DND-41 (cell line): ENCODE data around the gene PCMTD2.

Source experiments
- ATAC-seq: fragments of 200-7000 bp; cut with Tn5 transposase; 3 replicates; pipeline ENCODE4 v1.9.1; 2021; ENCODE audit warnings: low read depth; ENCODE audit not compliant: insufficient read depth
- DNase-seq: peaks from one replicate; pipeline ENCODE4 v3.0.0-alpha.2; 2020
- H2AFZ ChIP-seq: 2 replicates; pipeline ENCODE4 v1.6.0; 2012; ENCODE audit warnings: low read depth, low read length
- H3K27ac ChIP-seq: 2 replicates; pipeline ENCODE4 v1.5.1; 2012; ENCODE audit warnings: low read length, inconsistent platforms
- H3K27me3 ChIP-seq: fragments of 200-600 bp; sonication (generic); 2 replicates; pipeline ENCODE4 v1.6.0; 2012; ENCODE audit warnings: low read length, mild to moderate bottlenecking, inconsistent platforms; ENCODE audit not compliant: insufficient read depth, poor library complexity
- H3K36me3 ChIP-seq: 2 replicates; pipeline ENCODE4 v1.5.1; 2012; ENCODE audit warnings: low read length, inconsistent platforms; ENCODE audit not compliant: insufficient read depth
- H3K4me1 ChIP-seq: 2 replicates; pipeline ENCODE4 v1.5.1; 2012; ENCODE audit warnings: mild to moderate bottlenecking, low read length; ENCODE audit not compliant: insufficient read depth
- H3K4me2 ChIP-seq: 2 replicates; pipeline ENCODE4 v1.6.0; 2012; ENCODE audit warnings: mild to moderate bottlenecking, moderate library complexity, low read length, inconsistent platforms; ENCODE audit not compliant: insufficient read depth
- H3K4me3 ChIP-seq, 2 experiments: fragments of 200-600 bp in 1 of 2; shearing (Covaris generic) in 1 of 2; 2 replicates each; pipeline ENCODE4 v1.5.1; 2012 to 2016; ENCODE audit warnings: inconsistent platforms in 2 of 2, low read length in 2 of 2, mild to moderate bottlenecking in 2 of 2, low read depth in 1 of 2, moderate library complexity in 1 of 2
- H3K79me2 ChIP-seq: 2 replicates; pipeline ENCODE4 v1.6.0; 2012; ENCODE audit warnings: low read length, inconsistent platforms; ENCODE audit not compliant: insufficient read depth
- H3K9ac ChIP-seq: 2 replicates; pipeline ENCODE4 v1.6.0; 2012; ENCODE audit warnings: low read depth, mild to moderate bottlenecking, inconsistent platforms, low read length, moderate library complexity
- H3K9me3 ChIP-seq: 2 replicates; pipeline ENCODE4 v1.5.1; 2012; ENCODE audit warnings: low read length, moderate library complexity, mild to moderate bottlenecking, inconsistent platforms; ENCODE audit not compliant: insufficient read depth, severe bottlenecking
- H4K20me1 ChIP-seq: 2 replicates; pipeline ENCODE4 v1.6.0; 2012; ENCODE audit warnings: low read length; ENCODE audit not compliant: insufficient read depth
- EZH2 ChIP-seq: IDR thresholded peaks from 3 replicates; pipeline ENCODE4 v1.6.1; 2012; ENCODE audit warnings: borderline replicate concordance, low read depth, mild to moderate bottlenecking, moderate library complexity, low read length, inconsistent platforms; ENCODE audit not compliant: severe bottlenecking
- TF ChIP-seq, protein P1 (sequence below): IDR thresholded peaks from 2 replicates; pipeline ENCODE4 v1.5.1; 2012; ENCODE audit warnings: borderline replicate concordance, low read length, moderate library complexity, mild to moderate bottlenecking; ENCODE audit not compliant: poor library complexity, severe bottlenecking; ENCODE audit errors: extremely low read depth

The PCMTD2 gene

DNA sequence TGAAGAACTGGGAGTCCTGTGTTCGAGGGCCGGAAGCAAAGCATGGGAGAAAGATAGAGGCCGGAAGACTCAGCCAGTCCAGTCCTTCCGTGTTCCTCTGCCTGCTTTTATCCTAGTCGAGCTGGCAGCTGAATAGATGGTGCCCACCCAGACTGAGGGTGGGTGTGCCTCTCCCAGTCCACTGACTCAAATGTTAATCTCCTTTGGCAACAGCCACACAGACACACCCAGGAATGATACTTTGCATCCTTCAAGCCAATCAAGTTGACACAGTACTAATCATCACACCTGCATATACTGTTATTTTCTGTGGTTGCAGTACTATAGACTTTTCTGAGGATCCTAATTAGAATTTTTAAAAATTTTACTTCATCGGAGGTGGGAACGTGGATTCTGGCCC, 21.3 kb downstream of the PCMTD2 start:
- no peak overlapping the region for H3K9ac ChIP-seq
- H3K4me3 ChIP-seq: no peak overlapping the region
- H3K4me2 ChIP-seq: no peak overlapping the region
- H3K36me3 ChIP-seq: peaks cover 16% of the 10 kb centered on the region; the same call in 1 of the 2 replicates
- H2AFZ ChIP-seq: no peak overlapping the region
- DNase-seq: no peak
- TF ChIP-seq, protein P1, sequence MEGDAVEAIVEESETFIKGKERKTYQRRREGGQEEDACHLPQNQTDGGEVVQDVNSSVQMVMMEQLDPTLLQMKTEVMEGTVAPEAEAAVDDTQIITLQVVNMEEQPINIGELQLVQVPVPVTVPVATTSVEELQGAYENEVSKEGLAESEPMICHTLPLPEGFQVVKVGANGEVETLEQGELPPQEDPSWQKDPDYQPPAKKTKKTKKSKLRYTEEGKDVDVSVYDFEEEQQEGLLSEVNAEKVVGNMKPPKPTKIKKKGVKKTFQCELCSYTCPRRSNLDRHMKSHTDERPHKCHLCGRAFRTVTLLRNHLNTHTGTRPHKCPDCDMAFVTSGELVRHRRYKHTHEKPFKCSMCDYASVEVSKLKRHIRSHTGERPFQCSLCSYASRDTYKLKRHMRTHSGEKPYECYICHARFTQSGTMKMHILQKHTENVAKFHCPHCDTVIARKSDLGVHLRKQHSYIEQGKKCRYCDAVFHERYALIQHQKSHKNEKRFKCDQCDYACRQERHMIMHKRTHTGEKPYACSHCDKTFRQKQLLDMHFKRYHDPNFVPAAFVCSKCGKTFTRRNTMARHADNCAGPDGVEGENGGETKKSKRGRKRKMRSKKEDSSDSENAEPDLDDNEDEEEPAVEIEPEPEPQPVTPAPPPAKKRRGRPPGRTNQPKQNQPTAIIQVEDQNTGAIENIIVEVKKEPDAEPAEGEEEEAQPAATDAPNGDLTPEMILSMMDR: no peak
- TF ChIP-seq EZH2: no peak
- H3K27me3 ChIP-seq: no peaks in the 10 kb centered on the region
- no peaks in the 10 kb centered on the region for H3K79me2 ChIP-seq
- no peak for ATAC-seq
- peaks cover 13% of the 10 kb centered on the region for H4K20me1 ChIP-seq
- no peaks in the 10 kb centered on the region for H3K9me3 ChIP-seq
- H3K27ac ChIP-seq: no peak overlapping the region
- no peaks in the 10 kb centered on the region for H3K4me1 ChIP-seq

DNA sequence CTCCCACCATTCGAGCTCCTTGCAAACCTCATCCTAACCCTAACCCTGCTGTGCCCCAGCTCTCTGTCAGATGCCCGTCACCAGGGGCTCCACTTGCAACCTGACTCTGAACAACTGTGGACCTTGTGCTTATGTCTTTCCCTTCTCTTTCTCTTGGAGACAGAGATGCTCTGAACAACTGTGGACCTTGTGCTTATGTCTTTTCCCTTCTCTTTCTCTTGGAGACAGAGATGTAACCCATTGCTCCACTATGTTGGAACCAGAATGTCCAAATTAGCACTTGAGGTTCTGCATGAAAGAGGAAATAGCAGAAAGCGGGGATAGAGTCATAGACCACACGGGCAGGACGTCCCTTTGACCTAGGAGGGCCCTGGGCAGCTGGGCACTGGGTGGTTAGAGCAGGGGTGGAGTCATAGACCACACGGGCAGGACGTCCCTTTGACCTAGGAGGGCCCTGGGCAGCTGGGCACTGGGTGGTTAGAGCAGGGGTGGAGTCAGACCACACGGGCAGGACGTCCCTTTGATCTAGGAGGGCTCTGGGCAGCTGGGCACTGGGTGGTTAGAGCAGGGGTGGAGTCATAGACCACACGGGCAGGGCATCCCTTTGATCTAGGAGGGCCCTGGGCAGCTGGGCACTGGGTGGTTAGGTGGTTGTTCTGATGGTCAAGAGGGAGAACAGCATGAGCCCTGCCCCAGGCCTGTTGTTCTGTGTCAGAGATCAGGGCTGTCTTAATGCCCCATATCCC, 22.2 kb downstream of the PCMTD2 start:
- H3K9ac ChIP-seq: no peak overlapping the region
- H3K27me3 ChIP-seq: no peaks in the 10 kb centered on the region
- no peak overlapping the region for H3K4me2 ChIP-seq
- TF ChIP-seq EZH2: no peak
- TF ChIP-seq, protein P1: no peak
- H3K79me2 ChIP-seq: no peaks in the 10 kb centered on the region
- H3K4me1 ChIP-seq: no peaks in the 10 kb centered on the region
- no peak for DNase-seq
- no peak overlapping the region for H3K4me3 ChIP-seq
- no peak overlapping the region for H3K27ac ChIP-seq
- no peak overlapping the region for H2AFZ ChIP-seq
- H4K20me1 ChIP-seq: peaks cover 12% of the 10 kb centered on the region; the same call in 1 of the 2 replicates
- peaks cover 16% of the 10 kb centered on the region; the same call in 1 of the 2 replicates for H3K36me3 ChIP-seq
- ATAC-seq: no peak
- H3K9me3 ChIP-seq: no peaks in the 10 kb centered on the region

DNA sequence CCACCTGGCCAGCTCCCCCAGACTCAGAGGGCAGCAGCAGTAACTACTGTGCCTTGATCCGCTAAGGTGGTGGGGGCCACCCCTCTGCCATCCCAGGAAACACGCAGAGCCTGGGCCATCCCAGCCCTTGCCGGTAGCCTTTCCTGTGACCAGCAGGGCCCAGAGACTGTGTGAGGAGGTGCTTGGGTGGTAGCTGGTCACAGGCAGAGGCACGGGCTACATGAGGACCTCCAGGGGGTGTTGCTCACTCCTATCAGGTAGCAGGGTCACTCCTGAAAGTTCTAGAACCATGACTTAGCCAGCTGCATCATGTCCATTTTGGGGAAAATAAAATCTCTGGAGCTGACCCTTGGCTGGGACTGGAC, 22.8 kb downstream of the PCMTD2 start:
- H3K9ac ChIP-seq: no peak overlapping the region
- no peaks in the 10 kb centered on the region for H3K9me3 ChIP-seq
- H3K4me1 ChIP-seq: no peaks in the 10 kb centered on the region
- no peak overlapping the region for H3K4me2 ChIP-seq
- no peaks in the 10 kb centered on the region for H3K79me2 ChIP-seq
- H3K36me3 ChIP-seq: peaks cover 11% of the 10 kb centered on the region; the same call in 1 of the 2 replicates
- H3K27ac ChIP-seq: no peak overlapping the region
- DNase-seq: no peak
- H3K4me3 ChIP-seq: no peak overlapping the region
- ATAC-seq: 0 out of 3 replicates have a peak, but pooled peaks have one; percentile 17
- H3K27me3 ChIP-seq: no peaks in the 10 kb centered on the region
- TF ChIP-seq, protein P1: no peak
- TF ChIP-seq EZH2: no peak
- peaks cover 12% of the 10 kb centered on the region; the same call in 1 of the 2 replicates for H4K20me1 ChIP-seq
- H2AFZ ChIP-seq: no peak overlapping the region
